PC-9 (cell line): ENCODE results near the gene TRIP13.

Experiments used
- CTCF ChIP-seq: fragments of 200-600 bp; sonication (generic); conservative IDR thresholded peaks from 2 replicates; pipeline ENCODE4 v1.6.1; 2017; ENCODE audit warnings: mixed run types, antibody characterized with exemption, mild to moderate bottlenecking, moderate library complexity
- EZH2 ChIP-seq: fragments of 200-600 bp; sonication (generic); IDR thresholded peaks from 2 replicates; pipeline ENCODE4 v1.8.0; 2017; ENCODE audit warnings: antibody characterized with exemption, low read depth

- TF ChIP-seq CTCF (no peak), EZH2 (no peak)
Observed at GRCh38 chr5:881551-881935, 11.1 kb upstream of the TRIP13 start.
